MCF 10A (cell line): ENCODE data around the gene C17orf67. TPM values are rescaled to one million over a fixed set of nuclear protein-coding genes. Genes with fewer than 3 reads are reported as not detected.

Source experiments
- BruUV-seq: library from RNA; stranded (reverse); fragments of 400-500 nt; replicated peaks from 2 replicates; lab custom pipeline; 2021; lab: Mats Ljungman, UMichigan
- CTCF ChIA-PET: fragments of 300-600 bp; sonication (Branson Sonifier 250); formaldehyde crosslinking; extraction: SDS; loops from one replicate; lab custom pipeline; 2021; ENCODE audit warnings: antibody characterized with exemption, inconsistent platforms; lab: Yijun Ruan, JAX
- POLR2A ChIA-PET: fragments of 300-600, 350-650 bp; sonication (Branson Sonifier 250); formaldehyde crosslinking; extraction: SDS; loops from one replicate; lab custom pipeline; 2020; ENCODE audit warnings: antibody characterized with exemption, inconsistent platforms; lab: Yijun Ruan, JAX
- DNase-seq: peaks from one replicate; pipeline ENCODE4 v3.0.0-alpha.2; 2018; ENCODE audit not compliant: unreplicated experiment
- H3K27ac Mint-ChIP-seq: one replicate; pipeline ENCODE4 v1.8.0; 2022; ENCODE audit warnings: mild to moderate bottlenecking, low read depth, mixed read lengths; ENCODE audit not compliant: unreplicated experiment
- H3K27me3 Mint-ChIP-seq: one replicate; pipeline ENCODE4 v1.8.0; 2022; ENCODE audit warnings: mixed read lengths; ENCODE audit not compliant: insufficient read depth, unreplicated experiment
- H3K36me3 Mint-ChIP-seq: one replicate; pipeline ENCODE4 v1.8.0; 2022; ENCODE audit warnings: mild to moderate bottlenecking, moderate library complexity, mixed read lengths; ENCODE audit not compliant: insufficient read depth, unreplicated experiment
- H3K4me1 Mint-ChIP-seq: one replicate; pipeline ENCODE4 v1.8.0; 2022; ENCODE audit warnings: mixed read lengths; ENCODE audit not compliant: insufficient read depth, unreplicated experiment
- H3K4me3 Mint-ChIP-seq: one replicate; pipeline ENCODE4 v1.8.0; 2022; ENCODE audit warnings: mild to moderate bottlenecking, moderate library complexity, mixed read lengths; ENCODE audit not compliant: unreplicated experiment
- H3K9me3 Mint-ChIP-seq: one replicate; pipeline ENCODE4 v1.8.0; 2022; ENCODE audit warnings: mixed read lengths; ENCODE audit not compliant: unreplicated experiment
- intact Hi-C: fragments of 100-400 bp; cut with micrococcal nuclease; formaldehyde crosslinking; loops from 2 replicates; pipeline ENCODE4 v1.14.1; 2022
- total RNA-seq: library from RNA; stranded (reverse); gene quantifications from 2 replicates; pipeline ENCODE4 v1.2.3, GENCODE V29; 2022
- TF ChIP-seq, protein P1 (sequence below): fragments of 200-600 bp; IDR thresholded peaks from one replicate; pipeline ENCODE4 v1.8.0; 2022; ENCODE audit warnings: antibody characterized with exemption, mild to moderate bottlenecking; ENCODE audit not compliant: unreplicated experiment

C17orf67 gene
- total RNA-seq, 1 experiment from 2014 or later = 3.3 TPM

DNA sequence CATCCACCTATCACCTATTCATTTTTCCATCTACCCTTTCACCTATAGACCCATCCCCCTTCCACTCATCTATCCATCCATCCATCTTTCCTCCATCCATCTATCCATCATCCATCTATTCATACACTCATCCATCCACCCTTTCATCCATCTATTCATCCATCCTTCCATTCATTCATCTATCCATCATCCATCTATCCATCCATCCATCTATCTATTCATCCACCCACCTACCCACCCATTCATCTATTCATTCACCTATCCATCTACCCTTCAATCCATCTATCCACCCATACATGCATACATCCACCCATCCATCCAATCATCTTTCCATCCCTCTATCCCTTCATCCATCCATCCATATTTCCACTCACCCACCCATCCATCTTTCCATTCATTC lies 63.3 kb downstream of the C17orf67 start:
- Mint-ChIP-seq H3K4me1 (no peaks in the 10 kb centered on the region), H3K27ac (no peak overlapping the region), H3K9me3 (no peaks in the 10 kb centered on the region), H3K27me3 (no peaks in the 10 kb centered on the region), H3K36me3 (no peaks in the 10 kb centered on the region), H3K4me3 (no peak overlapping the region)
- intact Hi-C loops = no loop called here
- ChIA-PET CTCF (interaction anchor here (2.2 to 3.2 kb wide), 2 partner anchors 10 to 55 kb away, joined by 4 to 25 read pairs; no protein-coding TSS in a partner anchor), POLR2A (interaction anchor here (0.9 kb wide), 1 partner anchor 14 kb away, joined by 3 read pairs; no protein-coding TSS in a partner anchor)
- TF ChIP-seq, protein P1, sequence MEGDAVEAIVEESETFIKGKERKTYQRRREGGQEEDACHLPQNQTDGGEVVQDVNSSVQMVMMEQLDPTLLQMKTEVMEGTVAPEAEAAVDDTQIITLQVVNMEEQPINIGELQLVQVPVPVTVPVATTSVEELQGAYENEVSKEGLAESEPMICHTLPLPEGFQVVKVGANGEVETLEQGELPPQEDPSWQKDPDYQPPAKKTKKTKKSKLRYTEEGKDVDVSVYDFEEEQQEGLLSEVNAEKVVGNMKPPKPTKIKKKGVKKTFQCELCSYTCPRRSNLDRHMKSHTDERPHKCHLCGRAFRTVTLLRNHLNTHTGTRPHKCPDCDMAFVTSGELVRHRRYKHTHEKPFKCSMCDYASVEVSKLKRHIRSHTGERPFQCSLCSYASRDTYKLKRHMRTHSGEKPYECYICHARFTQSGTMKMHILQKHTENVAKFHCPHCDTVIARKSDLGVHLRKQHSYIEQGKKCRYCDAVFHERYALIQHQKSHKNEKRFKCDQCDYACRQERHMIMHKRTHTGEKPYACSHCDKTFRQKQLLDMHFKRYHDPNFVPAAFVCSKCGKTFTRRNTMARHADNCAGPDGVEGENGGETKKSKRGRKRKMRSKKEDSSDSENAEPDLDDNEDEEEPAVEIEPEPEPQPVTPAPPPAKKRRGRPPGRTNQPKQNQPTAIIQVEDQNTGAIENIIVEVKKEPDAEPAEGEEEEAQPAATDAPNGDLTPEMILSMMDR = no peak
- BruUV-seq = no TSS peak
- DNase-seq = no peak

DNA sequence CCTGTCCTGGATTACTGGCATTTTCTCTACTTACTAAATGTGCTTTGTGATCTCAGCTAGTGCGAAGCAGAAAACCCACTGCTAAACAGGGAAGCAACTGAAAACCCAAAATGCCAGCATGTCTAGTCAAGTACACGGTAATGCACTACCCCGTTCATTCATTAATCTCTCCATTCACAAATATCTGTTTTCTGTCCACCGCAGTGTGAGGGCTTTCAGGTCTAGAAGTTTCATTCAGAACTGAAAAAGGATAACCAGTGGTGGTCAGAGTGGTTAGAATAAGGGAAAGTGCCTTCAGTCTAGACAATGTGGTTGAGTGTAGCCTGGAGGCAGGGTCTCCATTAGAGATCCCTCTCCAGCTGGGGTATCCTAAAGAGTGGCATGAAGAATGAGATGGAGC lies 68.3 kb downstream of the C17orf67 start:
- Mint-ChIP-seq H3K27ac (no peak overlapping the region), H3K4me1 (no peaks in the 10 kb centered on the region)
- POLR2A ChIA-PET = no interaction called here

DNA sequence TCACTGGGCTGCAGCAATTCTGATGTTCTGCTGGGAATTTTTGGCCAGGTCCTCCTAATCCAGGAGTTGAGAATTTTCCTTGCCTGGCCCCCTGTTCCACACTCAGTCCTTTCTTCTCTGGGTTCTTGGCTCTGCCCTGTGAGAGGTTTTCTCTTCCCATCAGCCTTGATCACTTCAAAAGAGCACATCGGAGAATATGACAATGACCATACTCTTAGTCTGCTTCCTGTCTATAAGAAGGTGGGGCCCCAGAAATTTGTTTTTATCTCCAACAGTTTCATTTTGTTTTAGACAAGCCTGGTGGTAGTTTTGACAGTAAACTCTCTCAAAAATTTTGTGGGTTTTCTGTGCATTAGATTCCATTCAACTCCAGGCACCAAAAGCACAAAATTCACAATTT lies 70.7 kb downstream of the C17orf67 start:
- intact Hi-C loops = no loop called here
- ChIA-PET CTCF (interaction anchor here (2.7 kb wide), 1 partner anchor 17 kb away, joined by 14 read pairs; no protein-coding TSS in a partner anchor), POLR2A (no interaction called here)
- no peaks in the 10 kb centered on the region for H3K27me3 Mint-ChIP-seq
- no peak overlapping the region for H3K4me3 Mint-ChIP-seq
- TF ChIP-seq, protein P1 = no peak
- no peaks in the 10 kb centered on the region for H3K9me3 Mint-ChIP-seq
- BruUV-seq = no TSS peak
- no peak for DNase-seq
- no peaks in the 10 kb centered on the region for H3K4me1 Mint-ChIP-seq
- H3K27ac Mint-ChIP-seq = no peak overlapping the region
- no peaks in the 10 kb centered on the region for H3K36me3 Mint-ChIP-seq

More for the DNA sequence above, 68.3 kb downstream of the C17orf67 start:
- TF ChIP-seq, protein P1 = no peak
- CTCF ChIA-PET = interaction anchor here (1.5 to 2.7 kb wide), 2 partner anchors 14 to 49 kb away, joined by 5 to 14 read pairs; no protein-coding TSS in a partner anchor
- Mint-ChIP-seq H3K4me3 (no peak overlapping the region), H3K36me3 (no peaks in the 10 kb centered on the region), H3K27me3 (no peaks in the 10 kb centered on the region), H3K9me3 (no peaks in the 10 kb centered on the region)
- intact Hi-C loops = no loop called here
- DNase-seq = no peak
- BruUV-seq = no TSS peak

DNA sequence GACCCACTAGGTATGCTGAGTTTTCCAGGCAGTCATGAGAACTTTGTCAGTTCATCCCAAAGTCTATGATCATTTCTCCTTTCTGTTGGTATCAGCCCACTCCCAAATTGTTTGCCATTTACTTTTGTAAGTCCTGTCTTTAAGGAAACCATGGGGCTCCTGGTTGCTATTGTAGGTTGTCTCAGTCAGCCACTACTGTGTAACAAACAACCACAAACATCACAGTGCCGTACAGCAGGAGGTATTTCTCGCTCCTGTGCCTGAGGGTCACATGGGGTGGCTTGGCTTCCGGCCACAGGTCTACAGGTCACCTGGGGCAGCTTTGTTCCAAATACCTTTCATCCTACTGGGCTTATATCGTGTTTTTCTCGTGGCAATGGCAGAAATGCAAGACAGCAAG lies 71.6 kb downstream of the C17orf67 start:
- Mint-ChIP-seq H3K27me3 (no peaks in the 10 kb centered on the region), H3K4me3 (no peak overlapping the region), H3K36me3 (no peaks in the 10 kb centered on the region), H3K27ac (no peak overlapping the region), H3K9me3 (no peaks in the 10 kb centered on the region), H3K4me1 (no peaks in the 10 kb centered on the region)
- intact Hi-C loops = no loop called here
- TF ChIP-seq, protein P1 = no peak
- DNase-seq = no peak
- no TSS peak for BruUV-seq
- ChIA-PET CTCF (no interaction called here), POLR2A (no interaction called here)
